NCI-H82 treated with DMSO at 0.1 percent for 48 hours (cell line): Measurements from ENCODE around the gene COL21A1.

Experiments
- DNase-seq: peaks from one replicate; lab custom pipeline; 2025; ENCODE audit not compliant: unreplicated experiment; lab: John Stamatoyannopoulos, UW

The COL21A1 gene

GRCh38 chr6:56055081-56055704, 192.2 kb downstream of the COL21A1 start:
- DNase-seq: no peak

GRCh38 chr6:56051202-56051598, 196.2 kb downstream of the COL21A1 start:
- DNase-seq: no peak

- peak; percentile 55 for DNase-seq
Observed at GRCh38 chr6:56050530-56051201, 196.7 kb downstream of the COL21A1 start.

- no peak for DNase-seq
Observed at GRCh38 chr6:56048601-56049000, 198.8 kb downstream of the COL21A1 start.

- no peak for DNase-seq
Observed at GRCh38 chr6:56047931-56048540, 199.3 kb downstream of the COL21A1 start.

- no peak for DNase-seq
Observed at GRCh38 chr6:56046576-56046975, 200.8 kb downstream of the COL21A1 start.

GRCh38 chr6:56043761-56044160, 203.6 kb downstream of the COL21A1 start:
- no peak for DNase-seq

GRCh38 chr6:56043076-56043475, 204.3 kb downstream of the COL21A1 start:
- DNase-seq: peak; percentile 65

- no peak for DNase-seq
Observed at GRCh38 chr6:56041591-56041990, 205.8 kb downstream of the COL21A1 start.

- DNase-seq: no peak
Observed at GRCh38 chr6:56040889-56041301, 206.5 kb downstream of the COL21A1 start.

- DNase-seq: no peak
Observed at GRCh38 chr6:56040223-56040622, 207.2 kb downstream of the COL21A1 start.

GRCh38 chr6:56038764-56039163, 208.6 kb downstream of the COL21A1 start:
- no peak for DNase-seq

- no peak for DNase-seq
Observed at GRCh38 chr6:56037601-56038000, 209.8 kb downstream of the COL21A1 start.

GRCh38 chr6:56036916-56037600, 210.3 kb downstream of the COL21A1 start:
- DNase-seq: no peak

GRCh38 chr6:56033401-56033800, 214.0 kb downstream of the COL21A1 start:
- DNase-seq: no peak

- DNase-seq: no peak
Observed at GRCh38 chr6:56032715-56033260, 214.6 kb downstream of the COL21A1 start.

- no peak for DNase-seq
Observed at GRCh38 chr6:56027865-56028264, 219.5 kb downstream of the COL21A1 start.

- peak; percentile 48 for DNase-seq
Observed at GRCh38 chr6:56026455-56027180, 220.8 kb downstream of the COL21A1 start.

GRCh38 chr6:56025795-56026194, 221.6 kb downstream of the COL21A1 start:
- no peak for DNase-seq

- no peak for DNase-seq
Observed at GRCh38 chr6:56024931-56025330, 222.4 kb downstream of the COL21A1 start.

GRCh38 chr6:56023829-56024228, 223.6 kb downstream of the COL21A1 start:
- no peak for DNase-seq
